Dendritic cell treated with granulocyte-macrophage colony-stimulating factor and Interleukin-4, amounts not matched to agents 40 ng/mL and 50 ng/mL, for 4 days (primary cell): ENCODE results near the gene SYNE4.
"Not testable (repeated sequence)": the region's sequence is repeated elsewhere in the genome, so short reads cannot be mapped to it uniquely, and the experiment has no call there.

ENCODE experiments used
- H3K27ac Mint-ChIP-seq: one replicate; pipeline ENCODE4 v1.8.0; 2022; ENCODE audit warnings: mild to moderate bottlenecking, mixed read lengths
- H3K27me3 Mint-ChIP-seq: one replicate; pipeline ENCODE4 v1.8.0; 2022; ENCODE audit warnings: mild to moderate bottlenecking, mixed read lengths
- H3K36me3 Mint-ChIP-seq: one replicate; pipeline ENCODE4 v1.8.0; 2022; ENCODE audit warnings: low read depth, mixed read lengths
- H3K4me1 Mint-ChIP-seq: one replicate; pipeline ENCODE4 v1.8.0; 2022; ENCODE audit warnings: low read depth, mixed read lengths
- H3K4me3 Mint-ChIP-seq: one replicate; pipeline ENCODE4 v1.8.0; 2022; ENCODE audit warnings: mild to moderate bottlenecking, moderate library complexity, mixed read lengths
- H3K9me3 Mint-ChIP-seq: one replicate; pipeline ENCODE4 v1.8.0; 2022; ENCODE audit warnings: mixed read lengths
- intact Hi-C: fragments of 100-400 bp; cut with micrococcal nuclease; formaldehyde crosslinking; loops from one replicate; pipeline ENCODE4 v1.15.0; 2022

SYNE4 gene

GRCh38 chr19:35990771-35991730 lies 17.6 kb downstream of the SYNE4 start:
- no peak overlapping the region for H3K27ac Mint-ChIP-seq
- intact Hi-C loops = loop anchor here (5.0 kb wide), 1 partner anchor 34 kb away; no protein-coding TSS in a partner anchor
- peaks cover 6% of the 10 kb centered on the region for H3K9me3 Mint-ChIP-seq
- no peak overlapping the region for H3K4me3 Mint-ChIP-seq
- H3K4me1 Mint-ChIP-seq = peaks cover 48% of the 10 kb centered on the region
- H3K36me3 Mint-ChIP-seq = no peaks in the 10 kb centered on the region
- H3K27me3 Mint-ChIP-seq = peaks cover 4% of the 10 kb centered on the region

GRCh38 chr19:35990156-35990555 lies 18.5 kb downstream of the SYNE4 start:
- Mint-ChIP-seq H3K4me3 (no peak overlapping the region), H3K27me3 (peaks cover 11% of the 10 kb centered on the region), H3K36me3 (no peaks in the 10 kb centered on the region), H3K27ac (no peak overlapping the region), H3K4me1 (peaks cover 41% of the 10 kb centered on the region), H3K9me3 (peaks cover 6% of the 10 kb centered on the region)
- intact Hi-C loops = loop anchor here (5.0 kb wide), 1 partner anchor 33 kb away; no protein-coding TSS in a partner anchor

- Mint-ChIP-seq H3K27ac (no peak overlapping the region), H3K9me3 (peaks cover 6% of the 10 kb centered on the region), H3K4me1 (peaks cover 29% of the 10 kb centered on the region), H3K36me3 (no peaks in the 10 kb centered on the region), H3K4me3 (no peak overlapping the region), H3K27me3 (peaks cover 21% of the 10 kb centered on the region)
- intact Hi-C loops = no loop called here
Measured at GRCh38 chr19:35988824-35989223, 19.8 kb downstream of the SYNE4 start.

GRCh38 chr19:35987571-35987896 lies 21.1 kb downstream of the SYNE4 start:
- Mint-ChIP-seq H3K4me1 (peaks cover 27% of the 10 kb centered on the region), H3K4me3 (peak overlapping the region; percentile 81), H3K36me3 (no peaks in the 10 kb centered on the region), H3K9me3 (peaks cover 6% of the 10 kb centered on the region), H3K27me3 (peaks cover 31% of the 10 kb centered on the region), H3K27ac (peak overlapping the region; percentile 74)
- intact Hi-C loops = no loop called here

GRCh38 chr19:35986664-35987570 lies 21.7 kb downstream of the SYNE4 start:
- no peaks in the 10 kb centered on the region for H3K36me3 Mint-ChIP-seq
- peak overlapping the region; percentile 81 for H3K4me3 Mint-ChIP-seq
- H3K27ac Mint-ChIP-seq = peak overlapping the region; percentile 74
- peaks cover 6% of the 10 kb centered on the region for H3K9me3 Mint-ChIP-seq
- peaks cover 27% of the 10 kb centered on the region for H3K4me1 Mint-ChIP-seq
- H3K27me3 Mint-ChIP-seq = peaks cover 34% of the 10 kb centered on the region
- intact Hi-C loops = no loop called here

GRCh38 chr19:35986111-35986510 lies 22.5 kb downstream of the SYNE4 start:
- Mint-ChIP-seq H3K4me3 (no peak overlapping the region), H3K36me3 (no peaks in the 10 kb centered on the region), H3K27me3 (peaks cover 37% of the 10 kb centered on the region), H3K4me1 (peaks cover 27% of the 10 kb centered on the region), H3K9me3 (peaks cover 6% of the 10 kb centered on the region), H3K27ac (peak overlapping the region; percentile 74)
- intact Hi-C loops = no loop called here

- H3K27me3 Mint-ChIP-seq = peaks cover 51% of the 10 kb centered on the region
- intact Hi-C loops = no loop called here
- H3K4me1 Mint-ChIP-seq = peaks cover 14% of the 10 kb centered on the region
- no peak overlapping the region for H3K4me3 Mint-ChIP-seq
- H3K27ac Mint-ChIP-seq = no peak overlapping the region
- no peaks in the 10 kb centered on the region for H3K36me3 Mint-ChIP-seq
- H3K9me3 Mint-ChIP-seq = no peaks in the 10 kb centered on the region
Measured at GRCh38 chr19:35983177-35983576, 25.4 kb downstream of the SYNE4 start.

- H3K4me1 Mint-ChIP-seq, H3K36me3 Mint-ChIP-seq, H3K9me3 Mint-ChIP-seq, H3K27ac Mint-ChIP-seq, intact Hi-C loops, H3K4me3 Mint-ChIP-seq: not testable (repeated sequence)
- peaks cover 53% of the 10 kb centered on the region for H3K27me3 Mint-ChIP-seq
Measured at GRCh38 chr19:35980997-35981396, 27.6 kb downstream of the SYNE4 start.

- Mint-ChIP-seq H3K4me3 (no peak overlapping the region), H3K4me1 (no peaks in the 10 kb centered on the region), H3K27me3 (peaks cover 37% of the 10 kb centered on the region), H3K36me3 (no peaks in the 10 kb centered on the region), H3K27ac (no peak overlapping the region), H3K9me3 (no peaks in the 10 kb centered on the region)
- intact Hi-C loops = no loop called here
Measured at GRCh38 chr19:35978832-35979365, 29.7 kb downstream of the SYNE4 start.

- Mint-ChIP-seq H3K27me3 (peaks cover 32% of the 10 kb centered on the region), H3K36me3 (no peaks in the 10 kb centered on the region), H3K4me3 (no peak overlapping the region), H3K4me1 (no peaks in the 10 kb centered on the region), H3K27ac (no peak overlapping the region), H3K9me3 (no peaks in the 10 kb centered on the region)
- intact Hi-C loops = no loop called here
Measured at GRCh38 chr19:35978271-35978670, 30.3 kb downstream of the SYNE4 start.

GRCh38 chr19:35977446-35978222 lies 31.0 kb downstream of the SYNE4 start:
- Mint-ChIP-seq H3K4me3 (no peak overlapping the region), H3K27me3 (peaks cover 28% of the 10 kb centered on the region), H3K9me3 (no peaks in the 10 kb centered on the region), H3K36me3 (no peaks in the 10 kb centered on the region), H3K4me1 (no peaks in the 10 kb centered on the region), H3K27ac (no peak overlapping the region)
- intact Hi-C loops = no loop called here

GRCh38 chr19:35975608-35976214 lies 32.9 kb downstream of the SYNE4 start:
- no peaks in the 10 kb centered on the region for H3K36me3 Mint-ChIP-seq
- H3K4me3 Mint-ChIP-seq = no peak overlapping the region
- H3K9me3 Mint-ChIP-seq = no peaks in the 10 kb centered on the region
- H3K27ac Mint-ChIP-seq = no peak overlapping the region
- intact Hi-C loops = no loop called here
- H3K4me1 Mint-ChIP-seq = no peaks in the 10 kb centered on the region
- peaks cover 19% of the 10 kb centered on the region for H3K27me3 Mint-ChIP-seq

GRCh38 chr19:35973487-35973886 lies 35.1 kb downstream of the SYNE4 start:
- H3K27ac Mint-ChIP-seq = no peak overlapping the region
- intact Hi-C loops = no loop called here
- H3K4me1 Mint-ChIP-seq = no peaks in the 10 kb centered on the region
- H3K27me3 Mint-ChIP-seq = peaks cover 15% of the 10 kb centered on the region
- H3K9me3 Mint-ChIP-seq = no peaks in the 10 kb centered on the region
- no peaks in the 10 kb centered on the region for H3K36me3 Mint-ChIP-seq
- H3K4me3 Mint-ChIP-seq = no peak overlapping the region
